Chondrocyte (in vitro differentiated cells): Measurements from ENCODE around the gene TBC1D16. TPM values are rescaled to one million over a fixed set of nuclear protein-coding genes. Genes with fewer than 3 reads are reported as not detected.

Experiments
- DNase-seq: peaks from one replicate; pipeline ENCODE4 v3.0.0; 2021; ENCODE audit warnings: mixed read lengths, low spot score
- H3K27ac Mint-ChIP-seq: one replicate; pipeline ENCODE4 v1.8.0; 2021; ENCODE audit warnings: mild to moderate bottlenecking, moderate library complexity, mixed read lengths; ENCODE audit not compliant: unreplicated experiment
- H3K27me3 Mint-ChIP-seq: 2 replicates; pipeline ENCODE4 v1.8.0; 2021; ENCODE audit warnings: low read depth, mixed read lengths
- H3K36me3 Mint-ChIP-seq: 2 replicates; pipeline ENCODE4 v1.8.0; 2021; ENCODE audit warnings: low read depth, mixed read lengths
- H3K4me1 Mint-ChIP-seq: 2 replicates; pipeline ENCODE4 v1.8.0; 2021; ENCODE audit warnings: low read depth, mild to moderate bottlenecking, mixed read lengths
- H3K4me3 Mint-ChIP-seq: one replicate; pipeline ENCODE4 v1.8.0; 2021; ENCODE audit warnings: mild to moderate bottlenecking, moderate library complexity, mixed read lengths; ENCODE audit not compliant: unreplicated experiment
- H3K9me3 Mint-ChIP-seq: 2 replicates; pipeline ENCODE4 v1.8.0; 2021; ENCODE audit warnings: low read depth, mixed read lengths
- total RNA-seq: library from RNA; stranded (reverse); gene quantifications from 3 replicates; pipeline ENCODE4 v1.2.1, GENCODE V29; 2021
- TF ChIP-seq, protein P1 (sequence below): fragments of 200-600 bp; sonication (generic); IDR thresholded peaks from 2 replicates; pipeline ENCODE4 v1.5.0; 2021; ENCODE audit warnings: antibody characterized with exemption, mild to moderate bottlenecking, moderate library complexity

The TBC1D16 gene
- total RNA-seq, 1 donor from 2014 or later: 51.4 TPM

DNA sequence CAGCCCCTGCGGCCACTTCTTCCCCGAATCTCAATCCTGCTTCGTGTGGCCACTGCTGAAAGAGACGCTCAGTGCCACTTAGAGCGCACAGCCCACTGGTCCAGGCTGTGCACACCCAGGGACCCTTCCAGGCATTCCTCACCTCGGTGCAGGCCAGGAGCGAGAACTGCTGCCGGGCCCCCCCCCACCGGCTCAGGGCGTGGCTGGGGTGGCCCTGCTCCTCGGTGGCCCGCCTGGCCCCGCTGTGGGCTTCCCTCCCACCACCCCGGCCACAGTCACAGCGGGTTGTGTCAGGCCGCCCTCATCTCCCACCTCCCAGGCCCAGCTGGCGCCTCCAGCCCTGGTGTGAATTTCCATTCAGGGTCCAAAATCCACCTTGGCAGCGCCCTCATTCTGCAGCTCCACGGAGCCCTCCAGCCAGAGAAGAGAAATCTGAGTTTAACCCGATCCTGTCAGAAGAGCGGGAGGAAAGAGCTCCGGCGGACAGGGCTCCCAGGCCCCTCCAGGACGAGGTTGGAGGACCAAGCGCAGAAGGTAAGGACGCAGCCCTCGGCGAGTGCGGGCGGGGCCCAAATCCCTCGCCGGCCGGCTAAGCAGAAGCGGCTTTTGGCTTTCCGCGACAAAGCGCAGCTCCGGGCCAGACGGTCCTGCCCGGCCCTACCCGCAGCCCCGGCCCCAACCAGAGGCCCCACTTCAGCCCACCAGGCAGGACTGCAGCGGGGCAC, 12.0 kb downstream of the TBC1D16 start:
- no peak overlapping the region for H3K4me3 Mint-ChIP-seq
- no peak overlapping the region for H3K27ac Mint-ChIP-seq
- TF ChIP-seq, protein P1, sequence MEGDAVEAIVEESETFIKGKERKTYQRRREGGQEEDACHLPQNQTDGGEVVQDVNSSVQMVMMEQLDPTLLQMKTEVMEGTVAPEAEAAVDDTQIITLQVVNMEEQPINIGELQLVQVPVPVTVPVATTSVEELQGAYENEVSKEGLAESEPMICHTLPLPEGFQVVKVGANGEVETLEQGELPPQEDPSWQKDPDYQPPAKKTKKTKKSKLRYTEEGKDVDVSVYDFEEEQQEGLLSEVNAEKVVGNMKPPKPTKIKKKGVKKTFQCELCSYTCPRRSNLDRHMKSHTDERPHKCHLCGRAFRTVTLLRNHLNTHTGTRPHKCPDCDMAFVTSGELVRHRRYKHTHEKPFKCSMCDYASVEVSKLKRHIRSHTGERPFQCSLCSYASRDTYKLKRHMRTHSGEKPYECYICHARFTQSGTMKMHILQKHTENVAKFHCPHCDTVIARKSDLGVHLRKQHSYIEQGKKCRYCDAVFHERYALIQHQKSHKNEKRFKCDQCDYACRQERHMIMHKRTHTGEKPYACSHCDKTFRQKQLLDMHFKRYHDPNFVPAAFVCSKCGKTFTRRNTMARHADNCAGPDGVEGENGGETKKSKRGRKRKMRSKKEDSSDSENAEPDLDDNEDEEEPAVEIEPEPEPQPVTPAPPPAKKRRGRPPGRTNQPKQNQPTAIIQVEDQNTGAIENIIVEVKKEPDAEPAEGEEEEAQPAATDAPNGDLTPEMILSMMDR: no peak
- no peak for DNase-seq
- H3K4me1 Mint-ChIP-seq: peaks cover 24% of the 10 kb centered on the region
- no peaks in the 10 kb centered on the region for H3K27me3 Mint-ChIP-seq
- H3K36me3 Mint-ChIP-seq: peaks cover 1% of the 10 kb centered on the region
- H3K9me3 Mint-ChIP-seq: no peaks in the 10 kb centered on the region

DNA sequence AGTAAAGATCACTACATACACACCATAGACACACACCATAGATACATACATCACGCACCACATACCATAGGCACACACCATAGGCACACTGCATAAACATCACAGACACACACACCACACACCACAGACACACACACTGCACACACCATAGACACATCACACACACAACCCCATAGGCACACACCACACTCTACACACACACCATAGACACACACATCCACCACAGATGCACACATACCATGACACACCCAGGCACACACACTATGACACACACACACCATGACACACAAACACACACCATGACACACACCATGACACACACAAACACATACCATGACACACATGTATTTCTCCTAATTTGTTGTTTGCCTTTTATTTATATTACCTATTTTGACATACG, 14.1 kb downstream of the TBC1D16 start:
- H3K36me3 Mint-ChIP-seq: peaks cover 1% of the 10 kb centered on the region
- H3K27me3 Mint-ChIP-seq: no peaks in the 10 kb centered on the region
- no peak for DNase-seq
- H3K4me3 Mint-ChIP-seq: no peak overlapping the region
- no peak overlapping the region for H3K27ac Mint-ChIP-seq
- TF ChIP-seq, protein P1: no peak
- no peaks in the 10 kb centered on the region for H3K9me3 Mint-ChIP-seq
- peaks cover 9% of the 10 kb centered on the region for H3K4me1 Mint-ChIP-seq

- TF ChIP-seq, protein P1: no peak
- no peak for DNase-seq
- H3K4me3 Mint-ChIP-seq: no peak overlapping the region
- H3K27ac Mint-ChIP-seq: no peak overlapping the region
- no peaks in the 10 kb centered on the region for H3K9me3 Mint-ChIP-seq
- H3K27me3 Mint-ChIP-seq: no peaks in the 10 kb centered on the region
- no peaks in the 10 kb centered on the region for H3K4me1 Mint-ChIP-seq
- peaks cover 7% of the 10 kb centered on the region for H3K36me3 Mint-ChIP-seq
Observed at GRCh38 chr17:80018917-80019651, 16.6 kb downstream of the TBC1D16 start.

DNA sequence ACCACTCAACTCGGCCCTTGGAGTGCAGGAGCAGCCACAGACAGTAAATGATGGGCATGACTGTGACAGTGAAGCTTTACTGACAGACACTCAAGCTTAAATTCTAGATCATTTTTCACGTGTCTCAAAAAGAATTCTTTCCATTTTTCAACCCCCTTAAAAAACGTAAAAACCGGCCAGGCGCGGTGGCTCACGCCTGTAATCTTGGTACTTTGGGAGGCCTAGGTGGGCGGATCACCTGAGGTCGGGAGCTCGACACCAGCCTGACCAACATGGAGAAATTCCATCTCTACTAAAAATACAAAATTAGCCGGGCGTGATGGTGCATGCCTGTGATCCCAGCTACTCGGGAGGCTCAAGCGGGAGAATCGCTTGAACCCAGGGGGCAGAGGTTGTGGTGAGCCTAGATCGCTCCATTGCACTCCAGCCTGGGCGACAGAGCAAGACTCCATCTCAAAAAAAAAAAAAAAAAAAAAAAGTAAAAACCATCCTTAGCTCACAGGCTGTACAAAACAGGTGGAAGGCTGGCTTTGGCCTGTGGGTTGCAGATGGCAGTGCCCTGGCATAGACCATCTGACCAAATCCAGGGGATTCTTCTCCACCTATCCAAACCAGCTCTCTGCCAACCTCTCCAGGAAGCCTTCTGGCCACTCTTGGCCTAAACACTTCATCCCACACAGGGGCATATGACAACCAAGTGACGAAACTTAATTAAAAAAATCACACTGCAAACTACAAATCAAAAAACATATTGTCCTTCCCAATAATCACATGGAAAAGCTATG, 18.3 kb downstream of the TBC1D16 start:
- TF ChIP-seq, protein P1: no peak
- no peak for DNase-seq
- H3K27ac Mint-ChIP-seq: no peak overlapping the region
- no peaks in the 10 kb centered on the region for H3K4me1 Mint-ChIP-seq
- no peaks in the 10 kb centered on the region for H3K27me3 Mint-ChIP-seq
- no peaks in the 10 kb centered on the region for H3K9me3 Mint-ChIP-seq
- H3K36me3 Mint-ChIP-seq: peaks cover 7% of the 10 kb centered on the region
- H3K4me3 Mint-ChIP-seq: no peak overlapping the region
